ENCODE data around the gene CAMTA2.

Gene CAMTA2

GRCh38 chr17:4998732-4999429, 11.4 kb upstream of the CAMTA2 start:
- DNase-seq, result no peak

- DNase-seq, result no peak
Observed at GRCh38 chr17:4998027-4998731, 10.7 kb upstream of the CAMTA2 start.

- DNase-seq, result peak; percentile 87 to 90
Observed at GRCh38 chr17:4997302-4998026, 10.0 kb upstream of the CAMTA2 start, which contains the start of the genes INCA1 and KIF1C. Gene INCA1 (minus strand): TSS chr17:4997522. CDS start chr17:4994437, 3,085 bp downstream. Gene KIF1C (plus strand): TSS chr17:4997950. CDS start chr17:5000247, 2,297 bp downstream.

- DNase-seq, result no peak
Observed at GRCh38 chr17:4994081-4994595, 6.7 kb upstream of the CAMTA2 start.

- DNase-seq, result peak in 1 of 2 experiments; percentile 26
Observed at GRCh38 chr17:4987767-4988567, 492 bp upstream of the CAMTA2 start.

GRCh38 chr17:4986403-4986802, 1.1 kb downstream of the CAMTA2 start:
- DNase-seq, result no peak

GRCh38 chr17:4982305-4982704, 5.2 kb downstream of the CAMTA2 start:
- DNase-seq, result no peak

GRCh38 chr17:4980644-4981216, 6.7 kb downstream of the CAMTA2 start:
- DNase-seq, result peak; percentile 16 to 41

GRCh38 chr17:4978726-4979125, 8.7 kb downstream of the CAMTA2 start:
- no peak for DNase-seq

- no peak for DNase-seq
Observed at GRCh38 chr17:4974115-4974670, 13.3 kb downstream of the CAMTA2 start.

GRCh38 chr17:4973256-4974114, 14.0 kb downstream of the CAMTA2 start:
- DNase-seq, result no peak

GRCh38 chr17:4972752-4973151, 14.7 kb downstream of the CAMTA2 start:
- no peak for DNase-seq

GRCh38 chr17:4972322-4972721, 15.2 kb downstream of the CAMTA2 start:
- DNase-seq, result no peak

- no peak for DNase-seq
Observed at GRCh38 chr17:4971826-4972225, 15.6 kb downstream of the CAMTA2 start.

GRCh38 chr17:4970273-4970672, 17.2 kb downstream of the CAMTA2 start:
- no peak for DNase-seq

GRCh38 chr17:4969551-4970173, 17.8 kb downstream of the CAMTA2 start:
- DNase-seq, result no peak

GRCh38 chr17:4969047-4969550, 18.4 kb downstream of the CAMTA2 start:
- no peak for DNase-seq

GRCh38 chr17:4968486-4969046, 18.9 kb downstream of the CAMTA2 start:
- no peak for DNase-seq

All from NCI-H446 (cell line).